HEK293T (cell line): Measurements from ENCODE around the gene COA1.

Source experiments
- CTCF ChIA-PET: fragments of 350-600 bp; formaldehyde crosslinking; extraction: SDS; loops from one replicate; lab custom pipeline; 2021; ENCODE audit warnings: antibody characterized with exemption, inconsistent platforms; lab: Yijun Ruan, JAX
- POLR2A ChIA-PET: fragments of 350-600 bp; formaldehyde crosslinking; extraction: SDS; loops from one replicate; lab custom pipeline; 2020; ENCODE audit warnings: antibody characterized with exemption, inconsistent platforms; lab: Yijun Ruan, JAX
- DNase-seq: peaks from one replicate; pipeline ENCODE4 v3.0.0; 2012; ENCODE audit warnings: mixed read lengths; ENCODE audit errors: extremely low spot score
- ARNT ChIP-seq: fragments of 450-650 bp; IDR thresholded peaks from 2 replicates; pipeline ENCODE4 v1.6.1; 2017; ENCODE audit warnings: mild to moderate bottlenecking
- BHLHE40 ChIP-seq: fragments of 450-650 bp; IDR thresholded peaks from 2 replicates; pipeline ENCODE4 v1.6.1; 2016; ENCODE audit warnings: mild to moderate bottlenecking, moderate library complexity, borderline replicate concordance
- CTBP1 ChIP-seq: fragments of 450-650 bp; IDR thresholded peaks from 2 replicates; pipeline ENCODE4 v1.6.1; 2016; ENCODE audit warnings: borderline replicate concordance
- ELF4 ChIP-seq: fragments of 450-650 bp; IDR thresholded peaks from 2 replicates; pipeline ENCODE4 v1.6.1; 2017; ENCODE audit warnings: antibody characterized with exemption
- FOXA1 ChIP-seq: fragments of 450-650 bp; IDR thresholded peaks from 2 replicates; pipeline ENCODE4 v1.6.1; 2016; ENCODE audit warnings: mild to moderate bottlenecking
- FOXK2 ChIP-seq: fragments of 450-650 bp; IDR thresholded peaks from 2 replicates; pipeline ENCODE4 v1.6.1; 2016; ENCODE audit warnings: mild to moderate bottlenecking
- FOXM1 ChIP-seq: fragments of 450-650 bp; IDR thresholded peaks from 2 replicates; pipeline ENCODE4 v1.6.1; 2017; ENCODE audit warnings: mild to moderate bottlenecking, borderline replicate concordance
- HDGF ChIP-seq: fragments of 450-650 bp; IDR thresholded peaks from 2 replicates; pipeline ENCODE4 v1.6.1; 2017; ENCODE audit warnings: antibody characterized with exemption, borderline replicate concordance
- L3MBTL2 ChIP-seq: fragments of 450-650 bp; conservative IDR thresholded peaks from 2 replicates; pipeline ENCODE4 v1.6.1; 2016; ENCODE audit warnings: mild to moderate bottlenecking
- LEF1 ChIP-seq: fragments of 450-650 bp; IDR thresholded peaks from 2 replicates; pipeline ENCODE4 v1.6.1; 2017; ENCODE audit warnings: mild to moderate bottlenecking, borderline replicate concordance
- NFRKB ChIP-seq: fragments of 450-650 bp; IDR thresholded peaks from 2 replicates; pipeline ENCODE4 v1.6.1; 2016; ENCODE audit warnings: mild to moderate bottlenecking, moderate library complexity
- SP1 ChIP-seq: fragments of 450-650 bp; IDR thresholded peaks from 2 replicates; pipeline ENCODE4 v1.6.1; 2017
- SUZ12 ChIP-seq: fragments of 450-650 bp; IDR thresholded peaks from 2 replicates; pipeline ENCODE4 v1.6.1; 2016; ENCODE audit warnings: mild to moderate bottlenecking
- TARDBP ChIP-seq: fragments of 450-650 bp; IDR thresholded peaks from 2 replicates; pipeline ENCODE4 v1.6.1; 2016
- ZNF384 ChIP-seq: fragments of 450-650 bp; IDR thresholded peaks from 2 replicates; pipeline ENCODE4 v1.6.1; 2016
- TF ChIP-seq, protein P1 (sequence below): fragments of 450-650 bp; IDR thresholded peaks from 2 replicates; pipeline ENCODE4 v1.6.1; 2016

Gene COA1

DNA sequence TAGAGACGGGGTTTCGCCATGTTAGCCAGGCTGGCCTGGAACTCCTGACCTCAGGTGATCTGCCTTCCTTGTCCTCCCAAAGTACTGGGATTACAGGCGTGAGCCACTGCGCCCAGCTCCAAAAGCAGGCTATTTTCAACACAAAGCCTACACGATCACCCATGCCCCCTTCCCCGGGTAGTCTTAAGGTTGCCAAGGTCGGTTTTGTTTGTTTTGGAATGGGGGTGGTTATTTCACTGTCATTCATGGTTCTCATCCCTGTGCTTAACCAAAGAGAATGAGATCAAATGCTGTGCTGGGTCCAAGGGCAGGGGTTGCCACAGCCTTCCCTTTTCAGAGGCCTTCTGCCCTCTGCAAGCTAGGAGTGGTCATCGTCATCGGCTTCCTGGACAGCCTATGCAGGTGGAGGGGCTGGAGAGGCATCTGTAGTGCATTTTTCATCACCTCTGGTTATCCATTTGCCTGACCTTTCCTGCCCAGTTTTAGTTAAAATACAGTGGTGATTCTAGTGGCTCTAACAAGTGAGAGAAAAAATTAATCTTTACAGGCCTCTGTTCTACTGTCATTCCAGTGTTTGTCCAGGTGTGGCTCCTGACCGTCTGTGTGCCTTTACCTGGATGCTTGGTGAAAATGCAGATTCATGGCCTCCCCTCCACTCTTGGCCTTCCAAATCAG lies 40.6 kb upstream of the COA1 start:
- TF ChIP-seq SUZ12 (no peak), ARNT (no peak), NFRKB (no peak), BHLHE40 (no peak), FOXA1 (no peak), LEF1 (no peak), SP1 (no peak), FOXK2 (no peak), ZNF384 (no peak), ELF4 (no peak), TARDBP (no peak), CTBP1 (no peak), FOXM1 (no peak), HDGF (no peak), L3MBTL2 (no peak)
- TF ChIP-seq, protein P1, sequence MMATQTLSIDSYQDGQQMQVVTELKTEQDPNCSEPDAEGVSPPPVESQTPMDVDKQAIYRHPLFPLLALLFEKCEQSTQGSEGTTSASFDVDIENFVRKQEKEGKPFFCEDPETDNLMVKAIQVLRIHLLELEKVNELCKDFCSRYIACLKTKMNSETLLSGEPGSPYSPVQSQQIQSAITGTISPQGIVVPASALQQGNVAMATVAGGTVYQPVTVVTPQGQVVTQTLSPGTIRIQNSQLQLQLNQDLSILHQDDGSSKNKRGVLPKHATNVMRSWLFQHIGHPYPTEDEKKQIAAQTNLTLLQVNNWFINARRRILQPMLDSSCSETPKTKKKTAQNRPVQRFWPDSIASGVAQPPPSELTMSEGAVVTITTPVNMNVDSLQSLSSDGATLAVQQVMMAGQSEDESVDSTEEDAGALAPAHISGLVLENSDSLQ: no peak
- DNase-seq: no peak
- CTCF ChIA-PET: no interaction called here
- POLR2A ChIA-PET: interaction anchor here (0.9 kb wide), 1 partner anchor 11 kb away, joined by 3 read pairs; the partner anchor contains the start of gene BLVRA

- ChIA-PET CTCF (no interaction called here), POLR2A (interaction anchor here (0.9 kb wide), 1 partner anchor 11 kb away, joined by 3 read pairs; the partner anchor contains the start of gene BLVRA)
- no peak for DNase-seq
- no peak for TF ChIP-seq NFRKB
- no peak for TF ChIP-seq FOXM1
- no peak for TF ChIP-seq L3MBTL2
- no peak for TF ChIP-seq ELF4
- no peak for TF ChIP-seq ARNT
- TF ChIP-seq ZNF384: no peak
- no peak for TF ChIP-seq FOXA1
- no peak for TF ChIP-seq FOXK2
- no peak for TF ChIP-seq SUZ12
- TF ChIP-seq CTBP1: no peak
- no peak for TF ChIP-seq TARDBP
- TF ChIP-seq HDGF: no peak
Measured at GRCh38 chr7:43769281-43769680, 40.0 kb upstream of the COA1 start.

GRCh38 chr7:43768887-43769272 lies 39.6 kb upstream of the COA1 start:
- no peak for TF ChIP-seq SP1
- no peak for TF ChIP-seq BHLHE40
- no peak for TF ChIP-seq NFRKB
- TF ChIP-seq SUZ12: no peak
- TF ChIP-seq LEF1: no peak
- no peak for TF ChIP-seq FOXK2
- TF ChIP-seq CTBP1: no peak
- TF ChIP-seq ELF4: no peak
- POLR2A ChIA-PET: interaction anchor here (1.0 kb wide), 1 partner anchor 10 kb away, joined by 4 read pairs; the partner anchor contains the start of gene BLVRA
- CTCF ChIA-PET: no interaction called here

DNA sequence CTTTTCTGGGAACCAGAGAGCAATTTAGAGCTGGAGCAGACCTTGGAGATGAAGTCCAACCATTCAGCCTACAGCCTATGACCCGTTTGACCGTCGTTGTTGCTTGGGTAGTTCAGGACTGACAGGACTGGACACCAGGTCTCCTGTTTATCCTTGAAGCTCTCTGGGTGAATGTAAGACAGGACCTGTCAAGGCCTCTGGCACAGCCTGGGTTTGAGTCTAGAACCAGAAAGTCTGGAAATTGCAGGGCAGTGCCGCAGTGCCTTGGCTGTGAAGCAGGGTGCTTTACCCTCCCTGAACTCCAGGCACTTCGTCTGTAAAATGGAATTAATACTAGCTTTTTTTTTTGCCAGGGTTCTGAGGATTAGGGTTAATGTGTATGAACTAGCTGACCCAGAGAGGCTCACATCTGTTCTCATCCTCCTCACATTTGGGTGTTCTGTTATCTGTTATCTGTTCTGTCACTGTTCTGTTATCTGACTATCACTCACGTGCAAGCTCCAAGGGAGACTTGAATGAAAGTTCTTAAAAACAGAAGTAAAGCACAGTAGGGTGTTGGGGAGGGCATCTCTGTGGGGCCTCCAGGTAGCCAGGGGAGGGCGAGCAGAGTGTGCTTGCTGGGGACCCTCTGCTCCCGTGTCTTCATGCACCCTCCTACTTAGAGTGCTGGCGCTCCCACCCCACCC lies 39.0 kb upstream of the COA1 start:
- POLR2A ChIA-PET: interaction anchor here (1.0 kb wide), 1 partner anchor 10 kb away, joined by 4 read pairs; the partner anchor contains the start of gene BLVRA
- no peak for DNase-seq
- no peak for TF ChIP-seq FOXA1
- CTCF ChIA-PET: interaction anchor here (0.8 to 1.2 kb wide), 2 partner anchors 70 to 312 kb away, joined by 3 read pairs; no protein-coding TSS in a partner anchor

More at GRCh38 chr7:43768887-43769272, 39.6 kb upstream of the COA1 start:
- no peak for DNase-seq

DNA sequence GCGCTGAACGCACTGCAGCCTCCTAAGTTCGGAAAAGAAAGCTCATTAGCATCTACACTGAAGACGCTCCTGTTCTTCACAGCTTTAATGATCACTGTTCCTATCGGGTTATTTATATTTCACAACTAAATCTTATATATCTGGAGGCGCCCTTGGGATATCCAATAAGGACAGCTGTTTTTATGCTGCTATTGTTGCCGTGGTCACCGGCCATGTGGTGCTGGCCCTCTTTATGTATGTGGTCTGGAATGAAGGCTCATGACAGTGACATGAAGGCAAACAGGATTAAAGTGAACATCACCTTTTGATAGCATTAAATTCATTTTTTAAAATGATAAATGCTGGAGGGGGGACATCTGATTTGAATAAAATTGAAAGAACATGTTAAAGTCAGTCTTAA lies 38.0 kb upstream of the COA1 start:
- TF ChIP-seq HDGF: no peak
- no peak for TF ChIP-seq ZNF384
- TF ChIP-seq L3MBTL2: no peak
- no peak for TF ChIP-seq LEF1
- no peak for TF ChIP-seq FOXK2
- TF ChIP-seq CTBP1: no peak
- no peak for TF ChIP-seq ELF4
- DNase-seq: no peak
- CTCF ChIA-PET: interaction anchor here (1.2 kb wide), 1 partner anchor 71 kb away, joined by 3 read pairs; no protein-coding TSS in a partner anchor
- POLR2A ChIA-PET: no interaction called here

DNA sequence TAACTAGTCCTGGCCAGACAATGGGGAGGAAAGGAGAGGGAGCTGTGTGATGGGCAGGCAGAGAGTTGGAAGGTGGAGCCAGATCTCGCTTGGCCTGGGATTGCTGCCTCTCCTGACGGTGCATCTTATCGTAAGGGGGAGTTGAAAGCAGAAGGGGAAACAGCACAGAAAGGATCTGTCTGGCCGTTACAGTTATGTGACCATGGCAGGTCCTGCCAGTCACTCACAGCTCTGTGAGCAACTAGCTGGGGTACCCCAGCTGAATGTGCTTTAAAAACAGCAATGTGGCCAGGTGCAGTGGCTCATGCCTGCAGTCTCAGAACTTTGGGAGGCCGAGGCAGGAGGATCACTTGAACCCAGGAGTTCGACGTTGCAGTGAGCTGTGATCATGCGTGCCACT lies 37.2 kb upstream of the COA1 start:
- no peak for DNase-seq
- ChIA-PET POLR2A (interaction anchor here (1.0 kb wide), 1 partner anchor 37 kb away, joined by 4 read pairs; the partner anchor contains the start of gene COA1), CTCF (no interaction called here)
- TF ChIP-seq, protein P1: peak; percentile 58; the same call in 1 of the 2 replicates
- TF ChIP-seq FOXA1: no peak

- CTCF ChIA-PET: interaction anchor here (0.6 kb wide), 1 partner anchor 115 kb away, joined by 3 read pairs; no protein-coding TSS in a partner anchor
- DNase-seq: no peak
- POLR2A ChIA-PET: interaction anchor here (2.3 kb wide), 1 partner anchor 36 kb away, joined by 10 read pairs; the partner anchor contains the start of gene COA1
- no peak for TF ChIP-seq L3MBTL2
Measured at GRCh38 chr7:43764807-43765491, 35.6 kb upstream of the COA1 start.
